HG03045 (cell line): Measurements from ENCODE around the gene MFSD6.
"Not testable (repeated sequence)": the region's sequence is repeated elsewhere in the genome, so short reads cannot be mapped to it uniquely, and the experiment has no call there.

Experiments
- ATAC-seq: cut with Tn5 transposase; IDR thresholded peaks from one replicate; pipeline ENCODE4 v1.9.1; 2021; ENCODE audit warnings: mild to moderate bottlenecking, moderate library complexity; ENCODE audit not compliant: unreplicated experiment

Gene MFSD6

GRCh38 chr2:190458352-190459107 is 50.4 kb downstream of the MFSD6 start:
- no peak for ATAC-seq

DNA sequence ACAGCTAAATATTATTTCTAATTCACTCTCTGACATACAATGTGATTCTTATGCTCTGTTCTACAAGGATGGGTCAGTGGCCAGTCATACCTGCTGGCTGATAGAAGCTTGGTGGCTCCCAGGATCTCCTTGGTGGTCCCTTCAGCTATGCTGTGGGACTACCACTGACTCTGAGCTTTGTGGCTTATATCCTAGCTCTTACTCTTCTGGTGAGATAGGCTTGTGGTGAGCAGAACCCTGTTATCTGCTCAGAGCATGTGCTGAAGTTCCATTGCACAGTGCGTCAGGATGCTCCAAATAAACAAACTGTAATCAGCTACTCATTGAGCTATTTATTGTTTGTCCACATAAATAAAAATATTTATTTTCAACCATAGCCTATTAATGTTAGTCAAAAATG is 51.7 kb downstream of the MFSD6 start:
- no peak for ATAC-seq

DNA sequence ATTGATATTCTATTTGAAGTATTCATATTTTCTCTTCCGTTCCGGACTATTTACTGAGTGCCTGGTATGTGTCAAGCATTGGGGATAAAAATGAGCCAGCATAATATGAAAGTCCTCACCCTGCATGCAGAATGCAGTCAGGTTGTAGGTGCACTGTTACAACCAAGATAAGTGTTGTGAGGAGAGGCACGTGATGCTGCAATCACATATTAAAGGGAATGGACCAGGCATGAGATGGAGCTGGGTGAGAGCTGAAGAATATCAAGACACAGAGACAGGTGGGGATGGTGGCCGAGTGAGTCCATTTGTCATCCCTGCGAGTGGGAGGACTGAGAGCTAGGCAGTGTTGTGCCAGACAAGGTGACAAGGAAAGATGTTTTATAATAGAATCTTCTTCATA is 52.3 kb downstream of the MFSD6 start:
- ATAC-seq, result no peak

DNA sequence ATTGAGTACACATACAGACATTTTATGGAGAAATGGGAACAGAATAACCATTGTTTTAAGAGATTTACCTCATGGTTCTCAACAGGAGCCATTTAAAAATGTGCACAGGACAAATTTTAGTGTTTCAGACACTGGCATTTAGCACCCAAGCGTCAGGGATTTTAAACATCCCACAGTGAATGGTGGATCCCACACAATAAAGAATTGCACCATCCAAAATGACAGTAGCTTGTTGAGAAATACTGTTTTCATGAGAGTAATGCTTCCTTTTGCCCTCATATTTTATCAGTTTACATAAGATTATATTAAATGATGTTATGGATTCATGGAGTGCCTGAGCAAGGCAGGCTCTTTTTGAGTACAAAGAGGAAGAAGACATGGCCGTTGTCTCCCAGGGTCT is 54.0 kb downstream of the MFSD6 start:
- no peak for ATAC-seq

GRCh38 chr2:190462611-190463010 is 54.5 kb downstream of the MFSD6 start:
- no peak for ATAC-seq

GRCh38 chr2:190465060-190465459 is 56.9 kb downstream of the MFSD6 start:
- ATAC-seq, result no peak

GRCh38 chr2:190466819-190467446 is 58.8 kb downstream of the MFSD6 start:
- no peak for ATAC-seq

DNA sequence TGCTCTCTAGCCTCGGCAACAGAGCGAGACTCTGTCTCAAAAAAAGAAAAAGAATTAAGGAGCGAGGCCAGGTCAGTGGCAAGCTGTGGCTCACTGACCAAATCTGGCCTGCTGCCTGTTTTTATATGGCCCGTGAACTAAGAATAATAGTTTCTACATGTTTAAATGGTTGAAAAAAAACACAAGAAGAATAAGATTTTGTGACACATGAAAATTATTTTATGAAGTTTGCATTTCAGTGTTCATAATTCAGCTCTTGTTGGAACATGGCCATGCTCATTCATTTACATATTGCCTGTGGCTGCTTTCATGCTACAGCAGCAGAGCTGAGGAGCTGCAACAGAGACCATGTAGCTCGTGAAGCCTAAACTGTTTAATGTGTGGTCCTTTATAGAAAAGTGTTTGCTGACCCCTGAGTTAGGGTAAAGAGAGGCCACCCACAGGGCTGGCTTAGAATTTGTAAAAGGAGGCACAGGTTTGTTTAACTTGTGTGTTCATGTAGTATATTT is 59.5 kb downstream of the MFSD6 start:
- no peak for ATAC-seq

DNA sequence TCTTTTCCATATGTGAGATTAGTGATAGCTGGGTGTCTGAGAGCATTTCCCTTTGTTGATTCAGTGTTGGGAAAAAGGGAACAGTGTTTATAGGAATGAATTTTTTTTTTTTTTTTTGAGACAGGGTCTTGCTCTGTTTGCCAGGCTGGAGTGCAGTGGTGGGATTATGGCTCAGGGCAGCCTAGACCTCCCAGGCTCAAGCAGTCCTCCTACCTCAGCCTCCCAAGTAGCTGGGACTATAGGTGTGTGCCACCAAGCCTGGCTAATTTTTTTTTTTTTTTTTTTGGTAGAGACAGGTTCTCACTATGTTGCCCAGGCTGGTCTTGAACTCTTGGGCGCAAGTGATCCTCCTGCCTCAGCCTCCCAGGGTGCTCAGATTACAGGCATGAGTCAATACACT is 60.2 kb downstream of the MFSD6 start:
- ATAC-seq, result not testable (repeated sequence)

DNA sequence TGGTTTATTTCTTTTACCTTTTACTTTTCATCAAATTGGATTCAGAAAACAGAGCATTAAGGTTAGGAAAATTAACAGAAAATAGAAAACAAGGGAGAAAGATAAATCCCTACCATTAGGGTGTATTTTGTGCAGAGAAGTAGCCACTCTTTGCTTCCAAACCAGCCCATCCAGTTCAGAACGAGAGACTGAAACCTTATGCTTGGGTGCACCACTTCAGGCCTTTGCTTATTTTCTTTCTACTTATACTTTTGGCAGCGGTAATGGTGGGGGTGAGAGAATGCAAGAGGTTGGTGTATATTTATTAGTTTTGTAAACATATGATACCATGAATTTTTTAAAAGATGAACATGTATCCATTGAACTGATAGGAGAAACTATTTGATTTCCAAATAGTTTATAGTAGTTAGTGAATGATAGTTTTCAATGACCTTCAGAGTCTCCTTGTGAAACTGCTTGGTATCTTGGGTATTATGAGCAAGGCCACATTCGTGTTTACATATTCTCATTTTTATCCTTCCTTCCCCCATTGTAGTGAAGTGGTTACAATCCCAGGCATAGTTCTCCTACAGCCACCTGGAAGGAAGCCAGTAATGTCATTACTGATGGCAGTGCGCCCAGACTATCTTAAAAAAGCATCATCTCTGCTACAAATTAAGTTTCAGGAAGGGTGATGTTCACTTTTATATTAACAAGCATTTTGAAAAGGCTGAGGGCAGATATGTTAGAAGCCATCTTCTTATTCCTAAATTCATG is 60.8 kb downstream of the MFSD6 start:
- no peak for ATAC-seq

DNA sequence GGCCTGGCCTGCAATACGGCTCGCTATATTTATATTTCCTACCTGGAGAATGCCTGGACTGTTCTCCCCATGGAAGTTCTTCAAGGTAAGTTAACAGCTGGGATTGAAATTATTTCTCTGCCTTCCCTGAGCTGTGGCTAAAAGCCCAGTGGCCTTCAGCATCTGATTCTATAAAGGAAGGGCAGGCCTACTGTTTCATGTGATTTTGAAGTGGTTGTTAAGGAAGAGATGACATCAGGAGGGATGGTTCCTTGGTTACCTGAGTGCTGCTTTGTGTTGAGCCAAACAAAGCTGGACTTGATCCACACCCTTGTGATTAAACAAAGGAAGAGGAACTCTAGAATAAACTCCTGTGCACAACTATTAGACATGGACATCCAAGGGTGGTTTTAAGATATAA is 61.6 kb downstream of the MFSD6 start:
- no peak for ATAC-seq

DNA sequence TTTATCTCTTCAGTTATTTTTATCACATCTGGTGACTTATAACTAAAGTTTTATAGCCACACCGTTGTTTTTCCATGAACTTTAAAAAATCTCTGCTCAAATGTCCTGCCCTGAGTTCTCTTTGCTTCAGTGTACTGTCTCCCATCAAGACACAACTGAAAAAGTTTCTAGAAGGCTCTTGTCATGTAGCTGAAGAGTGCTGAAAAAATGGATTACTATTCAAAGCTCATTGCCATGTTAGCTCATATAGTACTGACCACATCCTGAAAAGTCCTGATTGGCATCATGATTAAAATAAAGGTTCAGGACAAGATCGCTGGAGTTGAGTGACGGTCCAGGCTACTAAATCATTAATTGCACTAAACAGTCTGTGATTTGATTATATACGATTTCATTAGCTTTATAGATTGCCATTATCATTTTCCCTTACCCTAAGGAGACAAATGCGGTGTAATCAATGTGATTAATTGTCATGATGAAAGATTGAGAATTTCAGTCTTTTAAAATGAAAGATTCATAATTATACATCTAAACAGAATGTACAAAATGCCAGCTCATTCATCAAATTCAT is 62.2 kb downstream of the MFSD6 start:
- no peak for ATAC-seq

GRCh38 chr2:190477661-190478454 is 69.7 kb downstream of the MFSD6 start:
- ATAC-seq, result no peak

- no peak for ATAC-seq
Observed at GRCh38 chr2:190478572-190479195, 70.5 kb downstream of the MFSD6 start.

GRCh38 chr2:190481339-190481738 is 73.2 kb downstream of the MFSD6 start:
- no peak for ATAC-seq

GRCh38 chr2:190482451-190482850 is 74.3 kb downstream of the MFSD6 start:
- no peak for ATAC-seq

GRCh38 chr2:190486037-190486623 is 78.0 kb downstream of the MFSD6 start:
- ATAC-seq, result no peak

DNA sequence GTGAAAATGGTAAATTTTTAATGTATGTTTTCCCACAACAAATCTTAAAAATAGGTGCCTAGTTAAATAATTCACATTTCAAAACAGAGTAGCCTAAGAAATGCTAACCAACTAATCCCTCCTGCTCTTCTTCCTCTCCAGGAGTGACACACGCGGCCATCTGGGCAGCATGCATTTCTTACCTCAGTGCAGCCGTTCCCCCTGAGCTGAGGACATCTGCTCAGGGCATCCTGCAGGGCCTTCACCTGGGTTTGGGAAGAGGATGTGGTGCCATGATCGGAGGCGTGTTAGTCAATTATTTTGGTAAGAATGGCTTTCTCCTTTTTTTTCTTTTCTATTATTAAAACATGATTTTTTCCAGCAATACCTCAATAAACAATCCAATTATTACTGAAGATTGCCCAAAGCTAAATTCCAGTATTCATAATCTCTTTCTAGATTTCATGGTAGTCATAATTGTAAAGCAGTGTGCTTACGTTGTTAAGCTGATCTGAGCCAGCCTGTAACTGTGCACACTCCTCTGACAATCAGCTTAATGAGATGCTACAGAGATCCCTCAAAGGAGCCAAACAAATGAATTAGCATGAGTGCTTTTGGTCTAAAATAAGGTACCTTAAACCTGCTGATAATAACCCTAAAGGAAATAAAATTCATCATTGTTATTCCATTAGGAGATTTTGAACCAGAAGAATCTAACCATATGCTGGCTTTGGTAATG is 80.5 kb downstream of the MFSD6 start:
- ATAC-seq, result no peak

- no peak for ATAC-seq
Observed at GRCh38 chr2:190489475-190489874, 81.3 kb downstream of the MFSD6 start.
